Thoracic aorta endothelial cell (primary cell): ENCODE measurements around the gene FGFBP2. TPM values are rescaled to one million over a fixed set of nuclear protein-coding genes. Genes with fewer than 3 reads are reported as not detected.

Experiments
- total RNA-seq: library from RNA; depleted of rRNA; stranded (reverse); fragments of >200 nt; gene quantifications from 2 replicates; pipeline ENCODE4 v1.2.3, GENCODE V29; 2012

Gene FGFBP2, protein sequence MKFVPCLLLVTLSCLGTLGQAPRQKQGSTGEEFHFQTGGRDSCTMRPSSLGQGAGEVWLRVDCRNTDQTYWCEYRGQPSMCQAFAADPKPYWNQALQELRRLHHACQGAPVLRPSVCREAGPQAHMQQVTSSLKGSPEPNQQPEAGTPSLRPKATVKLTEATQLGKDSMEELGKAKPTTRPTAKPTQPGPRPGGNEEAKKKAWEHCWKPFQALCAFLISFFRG
- total RNA-seq, result not detected in 2 replicates

DNA sequence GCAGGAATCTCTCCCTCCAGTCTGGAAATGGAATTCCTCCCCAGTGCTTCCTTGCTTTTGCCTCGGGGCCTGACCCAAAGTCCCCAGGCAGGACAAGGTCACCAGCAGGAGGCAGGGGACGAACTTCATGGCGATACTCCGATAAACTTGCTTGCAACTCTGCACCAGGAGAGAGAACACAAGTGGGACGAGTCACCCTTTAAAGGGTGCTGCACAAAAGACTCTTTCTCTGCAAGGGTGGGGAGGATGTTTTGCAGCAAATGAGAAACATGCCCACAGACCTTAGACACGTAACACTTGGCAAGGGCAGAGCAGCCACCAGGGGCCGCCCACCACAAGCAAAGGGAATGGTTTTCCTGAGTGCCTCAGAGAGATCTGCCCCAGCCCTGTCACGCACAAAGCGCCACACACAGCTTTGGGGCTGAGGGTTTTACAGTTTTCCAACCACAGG, at the start of gene FGFBP2:
Gene FGFBP2 (minus strand): TSS at position 175 of the 451 bp plus-strand sequence. CDS start 46 bp downstream, at position 129.

DNA sequence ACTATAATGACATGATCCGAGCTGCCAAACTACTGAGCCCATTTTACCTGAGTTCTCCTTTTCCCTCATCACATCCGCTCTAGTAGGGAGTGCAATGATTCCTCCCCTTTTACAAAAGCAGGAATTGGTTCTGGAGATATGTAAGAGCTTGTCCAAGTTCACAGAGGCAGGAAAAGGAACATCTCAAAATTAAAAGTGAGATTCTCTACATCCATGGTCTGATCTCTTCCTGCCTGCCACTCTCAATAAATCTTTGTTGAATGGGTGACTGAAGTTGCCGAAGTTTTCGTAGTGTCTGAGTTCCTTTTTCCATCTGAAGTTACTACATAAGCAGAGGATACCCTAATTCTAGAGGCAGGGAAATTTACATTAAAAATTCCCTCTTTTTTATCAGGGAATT, 24.3 kb downstream of the FGFBP2 start, which contains the start of gene FGFBP1:
Gene FGFBP1 (minus strand): TSS at position 101 of the 400 bp plus-strand sequence. CDS start 2,108 bp downstream, outside the sequence.

Other genes starting within 250 kb of the FGFBP2 start
- under 0.01 and 0.13 TPM in 2 replicates for gene CD38, start 184.8 kb downstream of the FGFBP2 start, total RNA-seq
- not detected in 2 replicates for gene FGFBP1, start 24.4 kb downstream of the FGFBP2 start, total RNA-seq
- 0.13 TPM in 1 of 2 replicates, not detected in the other for gene PROM1, start 120.8 kb upstream of the FGFBP2 start, total RNA-seq